Femur (tissue), 1 donor: ENCODE results near the gene PRDM2.

Experiments used
- DNase-seq: peaks from one replicate; pipeline ENCODE4 v3.0.0-alpha.2; 2017

PRDM2 gene

DNA sequence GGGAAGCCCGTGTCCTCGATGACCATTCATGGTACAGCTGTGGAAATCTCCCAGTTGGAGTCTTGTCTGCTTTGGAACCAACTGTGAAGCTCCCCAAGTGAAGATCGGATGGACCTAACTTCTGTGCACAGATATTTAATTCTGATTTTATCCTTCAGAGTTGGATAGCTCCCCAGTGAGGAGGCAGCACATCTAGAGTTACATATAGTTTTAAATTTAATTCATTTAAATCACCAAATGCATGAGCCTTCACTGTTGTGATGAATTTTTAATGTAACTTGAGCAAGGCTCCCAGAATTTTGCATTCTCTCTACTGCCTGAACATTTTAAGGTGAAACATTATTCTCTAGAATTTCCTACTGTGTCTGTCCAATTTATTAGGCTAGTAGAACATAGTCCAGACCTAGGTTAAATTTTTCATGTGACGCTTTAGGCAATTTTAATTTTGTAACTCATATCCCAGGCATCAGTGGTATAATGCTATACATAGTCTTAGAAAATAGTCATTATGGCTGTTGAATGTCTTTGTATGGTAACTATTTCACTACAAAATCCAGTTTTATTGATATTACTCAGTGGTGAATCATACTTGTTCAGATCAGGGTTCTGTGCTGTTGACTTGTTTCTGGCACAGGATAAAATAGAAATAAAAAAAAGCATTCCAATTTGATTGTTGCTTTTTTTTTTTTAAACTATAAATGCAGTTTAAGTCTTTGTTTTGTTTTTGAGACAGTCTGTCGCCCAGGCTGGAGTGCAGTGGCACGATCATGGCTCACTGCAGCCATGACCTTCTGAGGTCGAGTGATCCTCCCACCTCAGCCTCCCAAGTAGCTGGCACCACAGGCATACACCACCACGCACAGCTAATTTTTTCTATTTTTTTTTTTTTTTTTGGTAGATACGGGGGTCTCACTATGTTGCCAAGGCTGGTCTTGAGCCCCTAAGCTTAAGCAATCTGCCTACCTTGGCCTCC lies 66.9 kb downstream of the PRDM2 start:
- no peak for DNase-seq

DNA sequence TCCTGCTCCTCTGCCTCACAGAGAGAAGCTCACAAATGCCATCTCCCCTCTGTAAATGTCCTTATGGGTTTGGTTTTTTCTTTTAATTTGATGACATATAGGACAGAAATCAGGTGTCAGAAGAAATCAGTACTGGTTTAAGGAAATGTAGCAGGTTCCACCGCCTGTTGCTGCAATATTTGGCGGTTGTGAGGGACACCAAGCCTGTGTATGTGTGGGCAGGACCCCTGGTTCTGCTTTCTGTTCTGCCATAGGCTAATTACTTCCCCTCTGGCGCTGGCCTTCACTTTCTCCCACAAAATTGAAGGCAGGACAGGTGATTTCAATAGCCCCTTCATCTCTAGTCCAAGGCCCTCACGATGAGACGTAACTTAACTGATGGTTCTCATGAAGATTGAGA lies 69.2 kb downstream of the PRDM2 start:
- no peak for DNase-seq

DNA sequence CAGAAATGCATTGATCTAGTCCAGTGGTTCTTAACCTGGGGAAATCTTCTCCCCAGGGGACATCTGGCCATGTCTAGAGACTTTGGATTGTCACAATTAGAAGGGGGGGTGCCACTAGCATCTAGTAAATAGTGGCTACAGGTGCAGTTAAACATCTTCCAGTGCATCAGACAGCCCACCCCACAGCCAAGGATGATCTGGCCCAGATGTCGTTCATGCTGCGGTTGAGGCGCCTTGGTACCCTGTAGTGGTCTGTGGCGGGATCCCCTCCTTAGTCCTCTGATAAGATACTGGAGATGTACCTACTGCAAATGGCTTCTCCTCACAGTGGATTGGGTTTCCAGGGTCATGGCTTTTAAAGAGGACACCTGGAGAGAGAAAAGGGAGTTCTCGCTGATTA lies 69.8 kb downstream of the PRDM2 start:
- no peak for DNase-seq

DNA sequence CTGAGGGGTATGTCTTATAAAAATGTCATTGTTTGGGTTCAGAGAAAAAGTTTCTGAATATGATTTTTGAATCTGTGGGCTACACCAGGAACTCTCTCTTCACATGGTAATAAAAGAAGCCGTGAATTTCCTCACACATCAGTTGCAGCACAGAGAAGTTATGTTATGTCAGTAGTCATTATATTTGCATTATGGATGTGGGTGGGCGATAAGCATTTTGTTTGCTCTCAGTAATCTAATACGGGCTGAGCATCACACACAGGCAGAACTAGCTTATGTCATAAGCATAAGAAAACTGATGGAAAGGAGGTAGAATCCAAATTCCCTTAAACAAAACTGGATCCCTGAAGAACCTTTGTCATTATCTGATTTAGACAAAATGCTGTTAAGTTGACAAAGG lies 70.8 kb downstream of the PRDM2 start:
- DNase-seq: no peak

DNA sequence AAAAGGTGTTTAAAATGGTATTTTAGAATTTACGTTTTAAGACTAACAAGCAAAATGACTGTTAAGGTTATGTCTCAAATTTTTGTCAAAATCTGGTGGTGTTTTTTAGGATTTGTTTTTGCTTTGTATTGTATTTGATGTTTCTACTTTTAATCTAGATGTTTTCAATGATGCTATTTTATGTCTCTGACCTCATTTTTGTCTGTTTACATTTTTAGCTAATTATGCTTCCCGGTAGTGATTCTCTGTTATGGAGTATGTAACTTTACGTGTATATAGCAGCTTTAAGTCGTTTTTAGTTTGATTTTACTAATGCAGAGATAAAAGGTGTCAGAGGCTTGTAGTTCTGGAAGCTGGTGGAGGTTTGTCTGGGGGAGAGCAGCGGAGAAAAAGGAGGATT lies 71.8 kb downstream of the PRDM2 start:
- no peak for DNase-seq

DNA sequence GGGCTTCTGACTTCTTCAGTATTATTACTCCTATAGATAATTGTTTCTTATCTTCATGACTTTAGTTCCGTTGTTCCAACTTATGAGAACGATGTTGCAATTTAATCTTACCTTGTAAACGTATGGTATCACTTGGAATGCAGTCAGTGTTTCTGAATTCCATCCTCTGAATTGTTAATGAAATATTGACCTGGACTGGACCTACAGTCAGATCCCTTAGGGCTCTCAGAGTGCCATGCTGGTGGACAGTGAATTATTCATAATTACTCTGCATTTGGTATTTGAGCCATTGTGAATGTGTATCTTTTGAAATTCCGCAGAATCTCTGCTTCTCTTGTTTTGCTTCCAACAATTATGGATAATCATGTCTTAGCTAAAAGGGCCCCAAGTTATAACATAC lies 72.3 kb downstream of the PRDM2 start:
- DNase-seq: no peak

DNA sequence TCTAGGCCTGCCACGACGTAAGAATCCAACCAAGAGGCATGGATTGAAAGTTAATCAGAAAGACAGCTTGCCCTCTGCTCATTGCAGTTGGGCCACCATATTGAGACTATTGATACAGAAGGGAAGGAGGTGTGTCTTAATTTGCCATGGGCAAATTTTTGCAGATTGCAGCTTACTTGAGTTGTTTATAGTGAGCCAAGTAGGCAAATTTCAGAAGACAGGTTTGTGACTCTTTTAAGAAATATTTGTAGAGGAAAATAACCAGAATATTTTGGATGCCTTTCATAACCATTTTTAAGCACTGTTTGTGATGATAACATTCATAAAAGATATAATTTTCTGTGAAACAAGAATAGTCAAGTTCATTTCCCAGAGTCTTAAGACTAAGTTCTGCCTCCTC lies 74.1 kb downstream of the PRDM2 start:
- DNase-seq: no peak

DNA sequence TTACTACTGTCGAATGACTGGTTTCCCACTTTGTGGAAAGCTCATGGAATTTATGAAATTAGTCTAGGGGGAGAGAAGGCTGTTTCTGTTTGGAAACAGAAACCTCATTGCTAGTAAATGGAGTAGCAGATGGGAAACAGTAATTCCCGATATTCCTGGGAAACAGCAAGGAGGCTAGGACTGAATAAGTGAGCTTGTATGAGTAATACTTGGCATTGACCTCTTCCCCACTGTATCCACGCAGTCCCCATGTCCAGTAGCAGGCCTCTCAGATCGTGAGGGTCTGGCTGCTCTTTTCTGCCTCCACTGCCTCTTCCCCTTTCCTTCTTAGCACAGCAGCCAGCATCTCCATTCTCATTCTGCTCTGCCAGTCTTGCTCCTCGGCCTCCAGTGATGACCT lies 75.5 kb downstream of the PRDM2 start:
- DNase-seq: peak; percentile 51

DNA sequence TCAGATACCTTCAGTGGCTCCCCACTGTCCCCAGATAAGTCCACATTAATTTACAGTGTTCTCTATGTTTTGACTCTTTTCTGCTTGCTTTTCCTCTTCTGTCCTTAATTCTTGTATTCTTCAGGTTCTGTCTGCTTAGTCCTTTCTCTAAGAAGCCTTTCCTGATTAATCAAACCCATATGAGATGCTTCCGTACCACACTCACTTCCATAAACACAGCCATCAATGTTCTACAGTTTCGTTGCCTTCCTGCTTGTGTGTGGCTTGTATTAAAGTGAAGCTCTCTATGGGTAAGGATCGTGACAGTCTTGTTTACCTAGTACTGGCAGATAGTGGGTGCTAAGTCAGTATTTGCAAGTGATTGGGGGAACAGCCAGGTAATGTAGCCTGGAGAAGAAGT lies 75.9 kb downstream of the PRDM2 start:
- no peak for DNase-seq

DNA sequence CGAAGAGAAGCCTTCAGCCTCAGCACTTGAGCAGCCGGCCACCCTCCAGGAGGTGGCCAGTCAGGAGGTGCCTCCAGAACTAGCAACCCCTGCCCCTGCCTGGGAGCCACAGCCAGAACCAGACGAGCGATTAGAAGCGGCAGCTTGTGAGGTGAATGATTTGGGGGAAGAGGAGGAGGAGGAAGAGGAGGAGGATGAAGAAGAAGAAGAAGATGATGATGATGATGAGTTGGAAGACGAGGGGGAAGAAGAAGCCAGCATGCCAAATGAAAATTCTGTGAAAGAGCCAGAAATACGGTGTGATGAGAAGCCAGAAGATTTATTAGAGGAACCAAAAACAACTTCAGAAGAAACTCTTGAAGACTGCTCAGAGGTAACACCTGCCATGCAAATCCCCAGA lies 78.4 kb downstream of the PRDM2 start:
- no peak for DNase-seq

DNA sequence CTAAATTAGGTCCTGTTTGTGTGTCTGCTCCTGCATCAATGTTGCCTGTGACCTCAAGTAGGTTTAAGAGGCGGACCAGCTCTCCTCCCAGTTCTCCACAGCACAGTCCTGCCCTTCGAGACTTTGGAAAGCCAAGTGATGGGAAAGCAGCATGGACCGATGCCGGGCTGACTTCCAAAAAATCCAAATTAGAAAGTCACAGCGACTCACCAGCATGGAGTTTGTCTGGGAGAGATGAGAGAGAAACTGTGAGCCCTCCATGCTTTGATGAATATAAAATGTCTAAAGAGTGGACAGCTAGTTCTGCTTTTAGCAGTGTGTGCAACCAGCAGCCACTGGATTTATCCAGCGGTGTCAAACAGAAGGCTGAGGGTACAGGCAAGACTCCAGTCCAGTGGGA lies 79.9 kb downstream of the PRDM2 start:
- DNase-seq: no peak

DNA sequence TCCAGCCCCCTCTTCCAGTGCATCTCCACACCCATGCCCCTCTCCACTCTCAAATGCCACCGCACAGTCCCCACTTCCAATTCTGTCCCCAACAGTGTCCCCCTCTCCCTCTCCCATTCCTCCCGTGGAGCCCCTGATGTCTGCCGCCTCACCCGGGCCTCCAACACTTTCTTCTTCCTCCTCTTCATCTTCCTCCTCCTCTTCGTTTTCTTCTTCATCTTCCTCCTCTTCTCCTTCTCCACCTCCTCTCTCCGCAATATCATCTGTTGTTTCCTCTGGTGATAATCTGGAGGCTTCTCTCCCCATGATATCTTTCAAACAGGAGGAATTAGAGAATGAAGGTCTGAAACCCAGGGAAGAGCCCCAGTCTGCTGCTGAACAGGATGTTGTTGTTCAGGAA lies 80.8 kb downstream of the PRDM2 start:
- DNase-seq: no peak

DNA sequence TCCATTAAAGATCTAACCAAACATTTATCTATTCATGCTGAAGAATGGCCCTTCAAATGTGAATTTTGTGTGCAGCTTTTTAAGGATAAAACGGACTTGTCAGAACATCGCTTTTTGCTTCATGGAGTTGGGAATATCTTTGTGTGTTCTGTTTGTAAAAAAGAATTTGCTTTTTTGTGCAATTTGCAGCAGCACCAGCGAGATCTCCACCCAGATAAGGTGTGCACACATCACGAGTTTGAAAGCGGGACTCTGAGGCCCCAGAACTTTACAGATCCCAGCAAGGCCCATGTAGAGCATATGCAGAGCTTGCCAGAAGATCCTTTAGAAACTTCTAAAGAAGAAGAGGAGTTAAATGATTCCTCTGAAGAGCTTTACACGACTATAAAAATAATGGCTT lies 81.2 kb downstream of the PRDM2 start:
- no peak for DNase-seq

DNA sequence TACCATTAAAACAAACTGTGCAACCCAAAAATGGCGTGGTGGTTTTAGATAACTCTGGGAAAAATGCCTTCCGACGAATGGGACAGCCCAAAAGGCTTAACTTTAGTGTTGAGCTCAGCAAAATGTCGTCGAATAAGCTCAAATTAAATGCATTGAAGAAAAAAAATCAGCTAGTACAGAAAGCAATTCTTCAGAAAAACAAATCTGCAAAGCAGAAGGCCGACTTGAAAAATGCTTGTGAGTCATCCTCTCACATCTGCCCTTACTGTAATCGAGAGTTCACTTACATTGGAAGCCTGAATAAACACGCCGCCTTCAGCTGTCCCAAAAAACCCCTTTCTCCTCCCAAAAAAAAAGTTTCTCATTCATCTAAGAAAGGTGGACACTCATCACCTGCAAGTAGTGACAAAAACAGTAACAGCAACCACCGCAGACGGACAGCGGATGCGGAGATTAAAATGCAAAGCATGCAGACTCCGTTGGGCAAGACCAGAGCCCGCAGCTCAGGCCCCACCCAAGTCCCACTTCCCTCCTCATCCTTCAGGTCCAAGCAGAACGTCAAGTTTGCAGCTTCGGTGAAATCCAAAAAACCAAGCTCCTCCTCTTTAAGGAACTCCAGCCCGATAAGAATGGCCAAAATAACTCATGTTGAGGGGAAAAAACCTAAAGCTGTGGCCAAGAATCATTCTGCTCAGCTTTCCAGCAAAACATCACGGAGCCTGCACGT lies 82.1 kb downstream of the PRDM2 start:
- peak; percentile 55 for DNase-seq

DNA sequence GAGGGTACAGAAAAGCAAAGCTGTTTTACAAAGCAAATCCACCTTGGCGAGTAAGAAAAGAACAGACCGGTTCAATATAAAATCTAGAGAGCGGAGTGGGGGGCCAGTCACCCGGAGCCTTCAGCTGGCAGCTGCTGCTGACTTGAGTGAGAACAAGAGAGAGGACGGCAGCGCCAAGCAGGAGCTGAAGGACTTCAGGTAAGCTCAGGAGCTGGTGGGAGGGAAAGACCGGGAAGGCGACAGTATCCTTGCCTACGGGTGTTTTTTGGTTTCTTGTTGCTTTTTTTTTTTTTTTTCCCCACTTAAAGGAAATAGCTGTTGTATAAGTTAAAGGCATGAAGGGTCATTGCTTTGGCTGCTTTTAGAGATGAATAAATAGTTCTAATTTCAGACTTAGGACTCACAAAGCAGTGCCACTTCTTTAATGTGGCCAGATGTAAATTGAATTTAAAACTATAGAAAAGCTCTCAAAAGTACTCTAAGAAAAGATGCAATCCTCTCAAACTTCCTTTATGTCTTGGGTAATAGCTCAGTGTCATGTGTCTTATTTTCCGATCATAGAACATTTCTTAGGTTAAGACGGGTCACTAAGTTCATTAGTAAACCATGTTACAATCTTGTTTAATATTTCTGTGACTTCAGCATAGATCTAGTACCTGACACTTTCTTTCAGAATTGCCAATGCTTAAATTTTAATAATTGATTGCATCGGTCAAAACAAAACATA lies 82.8 kb downstream of the PRDM2 start:
- DNase-seq: no peak

DNA sequence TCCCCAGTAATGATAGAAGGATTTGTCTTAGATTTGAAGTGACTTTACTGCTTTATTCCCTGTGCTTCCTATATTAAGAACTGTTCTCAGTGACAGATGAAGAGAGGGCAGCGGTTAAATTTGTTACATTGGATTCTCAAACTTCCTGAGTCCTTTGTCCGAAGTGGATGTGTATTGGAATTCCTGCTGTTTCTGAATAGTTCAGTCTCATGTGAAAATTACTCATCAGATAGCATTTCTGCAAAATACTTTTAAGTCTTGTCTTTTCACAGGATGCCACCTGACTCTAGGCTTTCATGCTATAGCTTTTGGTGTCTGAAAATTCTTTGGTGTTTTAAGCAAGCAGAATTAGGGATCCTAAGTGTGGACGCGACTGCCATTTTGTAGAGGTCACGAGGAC lies 83.6 kb downstream of the PRDM2 start:
- no peak for DNase-seq

DNA sequence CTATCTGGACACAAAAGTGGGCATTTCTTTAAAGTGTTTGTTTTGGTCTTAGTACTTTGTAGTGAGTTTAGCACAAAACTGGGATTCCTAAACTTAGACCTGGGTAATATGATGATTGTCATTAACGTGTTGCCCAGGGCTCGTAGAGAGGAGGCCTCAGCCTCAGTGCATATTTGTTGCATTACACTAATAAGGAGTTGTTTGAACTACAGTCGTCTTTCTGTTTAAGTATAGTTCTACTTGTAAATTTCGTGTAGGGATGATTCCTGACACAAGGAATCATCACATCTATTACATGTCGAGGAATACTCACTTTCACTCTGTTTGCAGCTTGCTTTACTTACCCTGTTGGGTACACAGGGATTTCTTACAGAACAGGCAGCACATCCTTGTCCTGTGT lies 85.0 kb downstream of the PRDM2 start:
- DNase-seq: no peak

DNA sequence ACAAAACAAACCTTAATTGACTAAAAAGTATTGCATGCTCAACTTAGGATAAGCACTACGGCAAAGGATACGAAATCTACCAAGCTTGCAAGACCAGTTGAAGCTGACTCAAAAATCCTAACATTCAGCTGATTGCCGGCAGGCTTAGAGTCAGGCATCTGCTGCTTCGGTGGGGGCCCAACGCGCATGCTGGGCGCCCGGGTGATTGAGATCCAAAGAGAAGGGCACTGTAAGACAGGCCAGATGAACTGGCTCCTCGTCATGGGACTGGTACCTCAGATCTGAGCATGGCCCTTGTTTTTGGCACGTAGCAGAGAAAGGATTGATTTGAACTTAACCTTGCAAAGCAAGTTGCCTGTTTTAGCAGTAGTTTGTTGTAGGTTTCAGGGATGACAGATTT lies 86.6 kb downstream of the PRDM2 start:
- no peak for DNase-seq

DNA sequence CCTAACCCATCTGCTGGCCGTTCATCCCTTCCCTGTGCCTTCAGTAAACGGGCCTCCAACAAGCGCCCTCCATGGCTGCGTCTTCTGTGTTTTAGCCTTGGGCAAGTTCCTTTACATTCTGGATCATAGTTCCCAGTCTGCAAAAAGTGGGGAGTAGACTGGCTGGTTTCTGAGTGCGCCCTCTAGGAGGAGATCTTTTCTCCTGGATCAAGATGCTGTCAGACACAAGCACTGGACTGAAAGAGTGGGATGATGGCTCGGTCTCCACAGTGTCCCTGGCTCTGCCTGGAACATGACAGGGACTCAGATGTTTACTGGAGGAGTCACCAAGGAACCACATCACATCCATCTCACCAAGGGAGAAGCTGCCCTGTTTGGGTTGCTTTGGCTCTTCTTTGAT lies 88.8 kb downstream of the PRDM2 start:
- DNase-seq: no peak

DNA sequence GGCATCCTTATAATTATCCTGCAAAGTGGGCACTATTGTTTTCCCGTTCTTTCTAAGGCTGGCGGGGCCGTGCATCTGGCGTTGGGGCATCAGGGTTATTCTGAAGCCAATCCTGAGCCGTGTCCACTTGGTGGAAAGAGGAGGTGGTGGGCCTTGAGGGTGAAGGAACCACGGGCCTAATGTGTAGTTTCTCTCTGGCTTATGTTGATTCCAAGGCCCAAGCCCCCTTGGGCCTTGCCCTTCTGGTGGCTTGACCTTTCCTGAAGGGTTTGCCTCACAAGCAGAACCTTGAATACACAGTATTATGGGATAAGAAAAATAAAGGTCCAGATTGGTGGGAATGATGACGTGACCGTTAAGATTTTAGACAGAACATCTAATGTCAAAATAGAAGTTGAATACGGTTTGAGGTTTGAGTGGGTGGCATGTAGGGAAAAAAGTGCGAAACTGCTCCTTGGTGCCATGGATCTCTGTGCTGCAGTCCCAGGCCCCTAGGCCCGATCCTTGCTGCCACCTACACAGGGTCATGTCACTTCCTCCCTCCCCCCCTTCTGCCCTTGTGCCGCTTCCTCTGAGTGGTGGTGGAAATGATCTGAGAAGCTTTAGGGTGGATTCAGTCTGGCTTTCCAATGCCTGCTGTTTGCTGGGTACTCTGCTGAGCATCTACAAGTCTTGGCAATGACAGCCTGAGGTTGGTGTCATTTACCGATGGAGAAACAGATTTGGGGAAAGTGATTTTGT lies 90.5 kb downstream of the PRDM2 start:
- no peak for DNase-seq

DNA sequence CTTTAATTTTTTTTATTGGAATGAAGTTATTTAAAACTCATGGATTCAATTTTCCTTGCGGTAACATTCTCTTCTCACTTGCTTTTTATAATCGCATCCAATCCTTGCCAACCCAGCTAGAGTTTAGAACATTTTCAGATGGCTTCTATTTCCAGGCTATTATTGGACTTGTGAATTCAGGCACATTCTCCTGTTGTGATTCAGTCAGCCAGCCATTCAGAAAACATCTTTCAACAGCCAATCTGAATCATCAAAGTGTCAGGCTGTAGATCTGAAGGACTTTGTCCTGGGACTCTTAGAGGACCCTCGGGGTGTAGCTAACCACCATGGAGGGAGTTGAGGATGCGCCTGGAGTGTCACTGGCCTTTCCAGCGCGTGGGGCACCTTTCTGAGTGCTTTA lies 92.4 kb downstream of the PRDM2 start:
- DNase-seq: no peak

DNA sequence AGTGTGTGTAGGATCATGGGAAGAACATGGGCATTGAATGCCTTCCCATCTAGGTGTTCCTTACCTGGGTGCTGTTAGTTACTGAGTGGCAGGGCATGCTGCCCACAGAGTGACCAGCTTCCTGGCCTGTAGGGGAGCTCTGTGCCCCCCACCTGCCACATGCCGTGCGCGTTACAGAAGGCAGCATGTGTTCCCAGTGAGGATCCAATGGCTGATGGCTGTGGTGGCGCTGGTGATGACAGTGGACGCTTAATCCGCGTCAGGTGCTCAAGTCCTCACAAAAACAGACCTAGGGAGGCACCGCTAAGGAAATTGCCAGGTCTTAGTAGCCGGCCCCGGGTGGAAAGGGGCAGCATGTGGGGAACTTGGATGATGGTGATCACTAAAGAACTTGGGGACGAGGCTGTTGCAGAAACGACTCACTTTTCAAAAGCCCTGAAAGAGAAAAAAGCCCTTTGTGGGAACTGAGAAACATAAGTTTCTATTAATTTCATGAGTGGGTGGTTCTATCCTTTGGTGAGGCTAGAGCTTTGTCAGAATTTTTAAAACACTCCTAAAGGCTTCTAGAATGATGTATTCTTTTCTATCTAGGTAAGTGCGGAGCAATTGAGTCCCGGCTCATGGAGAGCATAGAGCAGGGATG lies 93.2 kb downstream of the PRDM2 start:
- DNase-seq: no peak
